ENCODE data around the gene RPAP3.
"Not testable (repeated sequence)": the region's sequence is repeated elsewhere in the genome, so short reads cannot be mapped to it uniquely, and the experiment has no call there.

Gene RPAP3

DNA sequence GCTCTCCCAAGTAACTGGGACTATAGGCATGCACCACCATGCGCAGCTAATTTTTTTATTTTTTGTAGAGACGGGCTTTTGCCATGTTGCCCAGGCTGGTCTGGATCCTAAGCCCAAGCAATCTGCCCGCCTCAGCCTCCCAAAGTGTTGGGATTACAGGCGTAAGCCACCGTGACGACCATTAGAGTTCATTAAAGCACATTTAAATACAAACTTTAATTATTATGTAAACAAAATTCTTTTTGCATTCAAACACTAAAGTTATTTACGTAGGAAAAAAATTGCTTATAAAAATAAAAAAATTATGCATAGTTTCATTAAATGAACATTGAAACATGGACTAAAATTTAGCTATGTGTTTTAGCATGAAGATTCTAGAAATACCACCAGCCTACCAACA lies 7.2 kb downstream of the RPAP3 start:
- H3K9ac ChIP-seq (ENCODE audit: low read length in 5 of 5): no peak overlapping the region
- H3K4me3 ChIP-seq (ENCODE audit: low read depth in 1 of 5, low read length in 5 of 5): no peak overlapping the region
- H3K9me3 ChIP-seq (ENCODE audit: control insufficient read depth in 5 of 5, low read length in 5 of 5): no peaks in the 10 kb centered on the region
- H3K36me3 ChIP-seq (ENCODE audit: control insufficient read depth in 5 of 5, insufficient read depth in 5 of 5, low read length in 5 of 5): peaks cover 8 to 42% (median 19%) of the 10 kb centered on the region in 5 donors
- no peak overlapping the region for H3K27ac ChIP-seq (ENCODE audit: low read depth, low read length)
- H3K4me1 ChIP-seq (ENCODE audit: control insufficient read depth in 5 of 5, insufficient read depth in 5 of 5, low read length in 5 of 5): no peaks in the 10 kb centered on the region
- H3K27me3 ChIP-seq (ENCODE audit: control insufficient read depth in 5 of 5, insufficient read depth in 4 of 5, low read length in 5 of 5): no peaks in the 10 kb centered on the region

DNA sequence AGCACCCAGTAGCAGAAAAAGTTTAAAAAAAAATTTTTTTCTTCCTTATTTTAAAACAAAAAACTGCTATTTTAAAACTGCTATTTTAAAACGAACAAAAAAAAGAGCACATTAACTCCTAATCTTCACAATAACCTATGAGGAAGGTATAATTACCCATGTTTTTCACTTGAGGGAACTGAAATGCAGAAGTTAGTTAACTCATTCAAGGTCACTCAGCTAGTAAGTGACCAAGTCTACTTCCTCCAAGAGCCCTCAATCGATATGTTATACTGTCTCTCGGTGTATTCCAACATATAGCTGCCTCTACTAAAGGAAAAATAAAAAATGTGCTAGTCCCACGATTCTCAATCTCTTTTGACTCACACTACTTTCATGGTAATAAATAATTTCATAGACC lies 7.8 kb downstream of the RPAP3 start:
- no peak overlapping the region for H3K4me3 ChIP-seq (ENCODE audit: low read depth in 1 of 5, low read length in 5 of 5)
- H3K9me3 ChIP-seq (ENCODE audit: control insufficient read depth in 5 of 5, low read length in 5 of 5): no peaks in the 10 kb centered on the region
- H3K36me3 ChIP-seq (ENCODE audit: control insufficient read depth in 5 of 5, insufficient read depth in 5 of 5, low read length in 5 of 5): peaks cover 11 to 42% (median 19%) of the 10 kb centered on the region in 5 donors
- H3K27ac ChIP-seq (ENCODE audit: low read depth, low read length): no peak overlapping the region
- no peaks in the 10 kb centered on the region for H3K27me3 ChIP-seq (ENCODE audit: control insufficient read depth in 5 of 5, insufficient read depth in 4 of 5, low read length in 5 of 5)
- H3K4me1 ChIP-seq (ENCODE audit: control insufficient read depth in 5 of 5, insufficient read depth in 5 of 5, low read length in 5 of 5): no peaks in the 10 kb centered on the region
- no peak overlapping the region for H3K9ac ChIP-seq (ENCODE audit: low read length in 5 of 5)

- Histone ChIP-seq H3K9me3 (ENCODE audit: control insufficient read depth in 5 of 5, low read length in 5 of 5) (no peaks in the 10 kb centered on the region), H3K36me3 (ENCODE audit: control insufficient read depth in 5 of 5, insufficient read depth in 5 of 5, low read length in 5 of 5) (peaks cover 6 to 27% (median 11%) of the 10 kb centered on the region in 5 donors), H3K27me3 (ENCODE audit: control insufficient read depth in 5 of 5, insufficient read depth in 4 of 5, low read length in 5 of 5) (no peaks in the 10 kb centered on the region), H3K4me1 (ENCODE audit: control insufficient read depth in 5 of 5, insufficient read depth in 5 of 5, low read length in 5 of 5) (no peaks in the 10 kb centered on the region), H3K4me3 (ENCODE audit: low read depth in 1 of 5, low read length in 5 of 5) (no peak overlapping the region), H3K9ac (ENCODE audit: low read length in 5 of 5) (no peak overlapping the region), H3K27ac (ENCODE audit: low read depth, low read length) (no peak overlapping the region)
Observed at GRCh38 chr12:47689215-47689614, 16.6 kb downstream of the RPAP3 start.

- no peak overlapping the region for H3K9ac ChIP-seq (ENCODE audit: low read length in 5 of 5)
- H3K4me1 ChIP-seq (ENCODE audit: control insufficient read depth in 5 of 5, insufficient read depth in 5 of 5, low read length in 5 of 5): no peaks in the 10 kb centered on the region
- H3K4me3 ChIP-seq (ENCODE audit: low read depth in 1 of 5, low read length in 5 of 5): no peak overlapping the region
- H3K27ac ChIP-seq (ENCODE audit: low read depth, low read length): no peak overlapping the region
- no peaks in the 10 kb centered on the region for H3K9me3 ChIP-seq (ENCODE audit: control insufficient read depth in 5 of 5, low read length in 5 of 5)
- no peaks in the 10 kb centered on the region for H3K27me3 ChIP-seq (ENCODE audit: control insufficient read depth in 5 of 5, insufficient read depth in 4 of 5, low read length in 5 of 5)
- H3K36me3 ChIP-seq (ENCODE audit: control insufficient read depth in 5 of 5, insufficient read depth in 5 of 5, low read length in 5 of 5): peaks cover 2 to 23% (median 13%) of the 10 kb centered on the region in 5 donors
Observed at GRCh38 chr12:47687636-47688035, 18.2 kb downstream of the RPAP3 start.

GRCh38 chr12:47686645-47687240 lies 19.1 kb downstream of the RPAP3 start:
- Histone ChIP-seq H3K27me3 (ENCODE audit: control insufficient read depth in 5 of 5, insufficient read depth in 4 of 5, low read length in 5 of 5) (no peaks in the 10 kb centered on the region), H3K9me3 (ENCODE audit: control insufficient read depth in 5 of 5, low read length in 5 of 5) (no peaks in the 10 kb centered on the region), H3K36me3 (ENCODE audit: control insufficient read depth in 5 of 5, insufficient read depth in 5 of 5, low read length in 5 of 5) (peaks cover 2 to 16% (median 13%) of the 10 kb centered on the region in 5 donors), H3K4me1 (ENCODE audit: control insufficient read depth in 5 of 5, insufficient read depth in 5 of 5, low read length in 5 of 5) (no peaks in the 10 kb centered on the region), H3K4me3 (ENCODE audit: low read depth in 1 of 5, low read length in 5 of 5) (no peak overlapping the region), H3K9ac (ENCODE audit: low read length in 5 of 5) (no peak overlapping the region), H3K27ac (ENCODE audit: low read depth, low read length) (no peak overlapping the region)

- H3K27me3 ChIP-seq (ENCODE audit: control insufficient read depth in 5 of 5, insufficient read depth in 4 of 5, low read length in 5 of 5): no peaks in the 10 kb centered on the region
- H3K4me1 ChIP-seq (ENCODE audit: control insufficient read depth in 5 of 5, insufficient read depth in 5 of 5, low read length in 5 of 5): no peaks in the 10 kb centered on the region
- no peak overlapping the region for H3K4me3 ChIP-seq (ENCODE audit: low read depth in 1 of 5, low read length in 5 of 5)
- peaks cover 0 to 26% (median 8%) of the 10 kb centered on the region in 5 donors for H3K36me3 ChIP-seq (ENCODE audit: control insufficient read depth in 5 of 5, insufficient read depth in 5 of 5, low read length in 5 of 5)
- H3K9me3 ChIP-seq (ENCODE audit: control insufficient read depth in 5 of 5, low read length in 5 of 5): no peaks in the 10 kb centered on the region
- H3K9ac ChIP-seq (ENCODE audit: low read length in 5 of 5): no peak overlapping the region
- no peak overlapping the region for H3K27ac ChIP-seq (ENCODE audit: low read depth, low read length)
Observed at GRCh38 chr12:47679785-47680184, 26.0 kb downstream of the RPAP3 start.

- Histone ChIP-seq H3K9me3 (ENCODE audit: control insufficient read depth in 5 of 5, low read length in 5 of 5) (no peaks in the 10 kb centered on the region), H3K9ac (ENCODE audit: low read length in 5 of 5) (no peak overlapping the region), H3K4me1 (ENCODE audit: control insufficient read depth in 5 of 5, insufficient read depth in 5 of 5, low read length in 5 of 5) (no peaks in the 10 kb centered on the region), H3K27ac (ENCODE audit: low read depth, low read length) (no peak overlapping the region), H3K4me3 (ENCODE audit: low read depth in 1 of 5, low read length in 5 of 5) (no peak overlapping the region), H3K36me3 (ENCODE audit: control insufficient read depth in 5 of 5, insufficient read depth in 5 of 5, low read length in 5 of 5) (peaks cover 10 to 22% (median 15%) of the 10 kb centered on the region in 5 donors), H3K27me3 (ENCODE audit: control insufficient read depth in 5 of 5, insufficient read depth in 4 of 5, low read length in 5 of 5) (no peaks in the 10 kb centered on the region)
Observed at GRCh38 chr12:47672068-47672467, 33.8 kb downstream of the RPAP3 start.

DNA sequence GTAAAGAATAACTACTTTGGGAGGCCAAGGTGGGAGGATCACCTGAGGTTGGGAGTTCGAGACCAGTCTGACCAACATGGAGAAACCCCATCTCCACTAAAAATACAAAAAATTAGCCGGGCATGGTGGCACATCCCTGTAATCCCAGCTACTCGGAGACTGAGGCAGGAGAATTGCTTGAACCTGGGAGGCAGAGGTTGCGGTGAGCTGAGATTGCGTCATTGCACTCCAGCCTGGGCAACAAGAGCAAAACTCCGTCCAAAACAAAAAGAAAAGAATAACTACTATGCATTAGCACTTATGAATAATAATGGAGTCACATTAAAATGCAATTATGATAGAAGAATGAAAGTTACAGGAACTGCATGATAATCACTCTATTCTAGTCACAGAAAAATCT lies 37.9 kb downstream of the RPAP3 start:
- not testable (repeated sequence) for H3K9me3 ChIP-seq (ENCODE audit: control insufficient read depth in 5 of 5, low read length in 5 of 5); H3K4me1 ChIP-seq (ENCODE audit: control insufficient read depth in 5 of 5, insufficient read depth in 5 of 5, low read length in 5 of 5); H3K27me3 ChIP-seq (ENCODE audit: control insufficient read depth in 5 of 5, insufficient read depth in 4 of 5, low read length in 5 of 5); H3K27ac ChIP-seq (ENCODE audit: low read depth, low read length); H3K9ac ChIP-seq (ENCODE audit: low read length in 5 of 5); H3K4me3 ChIP-seq (ENCODE audit: low read depth in 1 of 5, low read length in 5 of 5)
- peaks cover 19 to 34% (median 25%) of the 10 kb centered on the region in 5 donors for H3K36me3 ChIP-seq (ENCODE audit: control insufficient read depth in 5 of 5, insufficient read depth in 5 of 5, low read length in 5 of 5)

- Histone ChIP-seq H3K27me3 (ENCODE audit: control insufficient read depth in 5 of 5, insufficient read depth in 4 of 5, low read length in 5 of 5) (no peaks in the 10 kb centered on the region), H3K27ac (ENCODE audit: low read depth, low read length) (no peak overlapping the region), H3K9ac (ENCODE audit: low read length in 5 of 5) (peak overlapping the region in 1 of 5 donors; percentile 4), H3K36me3 (ENCODE audit: control insufficient read depth in 5 of 5, insufficient read depth in 5 of 5, low read length in 5 of 5) (peaks cover 0 to 3% (median 0%) of the 10 kb centered on the region in 5 donors), H3K4me1 (ENCODE audit: control insufficient read depth in 5 of 5, insufficient read depth in 5 of 5, low read length in 5 of 5) (peaks cover 0 to 14% (median 7%) of the 10 kb centered on the region in 5 donors), H3K9me3 (ENCODE audit: control insufficient read depth in 5 of 5, low read length in 5 of 5) (no peaks in the 10 kb centered on the region), H3K4me3 (ENCODE audit: low read depth in 1 of 5, low read length in 5 of 5) (no peak overlapping the region)
Observed at GRCh38 chr12:47652521-47653234, 53.2 kb downstream of the RPAP3 start.

DNA sequence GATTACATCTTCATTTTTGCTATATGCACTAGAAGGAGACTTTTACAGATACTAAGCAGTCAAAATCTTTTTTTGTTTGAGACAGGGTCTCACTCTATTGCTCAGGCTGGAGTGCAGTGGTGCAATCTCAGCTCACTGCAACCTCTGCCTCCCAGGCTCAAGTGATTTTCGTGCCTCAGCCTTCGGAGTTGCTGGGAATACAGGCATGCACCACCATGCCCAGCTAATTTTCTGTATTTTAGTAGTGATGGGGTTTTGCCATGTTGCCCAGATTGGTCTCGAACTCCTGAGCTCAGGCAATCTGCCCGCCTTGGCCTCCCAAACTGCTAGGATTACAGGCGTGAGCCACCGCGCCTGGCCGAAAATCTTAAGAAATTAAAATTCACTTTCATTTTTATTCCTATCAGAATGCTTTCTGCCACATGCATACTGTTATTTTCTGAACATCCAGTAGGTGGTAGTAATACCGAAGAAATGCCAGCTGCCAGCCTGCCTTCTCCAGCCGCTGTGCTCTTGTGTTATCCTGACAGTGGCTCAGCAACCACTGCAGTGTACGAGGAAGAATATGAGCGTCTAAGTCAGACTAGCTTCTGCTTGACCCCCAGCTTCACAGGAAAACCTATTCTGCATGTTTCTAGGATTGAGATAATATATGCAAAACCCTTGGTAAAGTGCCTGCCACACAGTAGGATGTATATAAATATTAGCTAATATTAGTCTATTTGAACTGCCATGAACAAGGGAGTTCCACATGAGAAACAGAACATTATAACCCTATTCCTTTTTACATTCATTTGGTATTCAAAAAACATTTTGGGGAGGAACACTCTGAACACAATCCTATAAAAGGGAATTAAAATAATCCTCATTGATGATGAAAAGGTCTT lies 54.2 kb downstream of the RPAP3 start:
- Histone ChIP-seq H3K4me3 (ENCODE audit: low read depth in 1 of 5, low read length in 5 of 5) (peak overlapping the region in 2 of 5 donors; percentile 30 to 43), H3K27ac (ENCODE audit: low read depth, low read length) (no peak overlapping the region), H3K9ac (ENCODE audit: low read length in 5 of 5) (peak overlapping the region in 1 of 5 donors; percentile 12)

More for the DNA sequence above, 54.2 kb downstream of the RPAP3 start:
- H3K36me3 ChIP-seq (ENCODE audit: control insufficient read depth in 5 of 5, insufficient read depth in 5 of 5, low read length in 5 of 5): peaks cover 0 to 4% (median 0%) of the 10 kb centered on the region in 5 donors
- H3K4me1 ChIP-seq (ENCODE audit: control insufficient read depth in 5 of 5, insufficient read depth in 5 of 5, low read length in 5 of 5): peaks cover 0 to 14% (median 7%) of the 10 kb centered on the region in 5 donors
- H3K9me3 ChIP-seq (ENCODE audit: control insufficient read depth in 5 of 5, low read length in 5 of 5): no peaks in the 10 kb centered on the region
- no peaks in the 10 kb centered on the region for H3K27me3 ChIP-seq (ENCODE audit: control insufficient read depth in 5 of 5, insufficient read depth in 4 of 5, low read length in 5 of 5)

Data from subcutaneous abdominal adipose tissue (tissue), 5 donors.